HG02938 (cell line): ENCODE measurements around the gene SLC39A10.
"Not testable (repeated sequence)": the region's sequence is repeated elsewhere in the genome, so short reads cannot be mapped to it uniquely, and the experiment has no call there.

Experiments
- ATAC-seq: cut with Tn5 transposase; IDR thresholded peaks from one replicate; pipeline ENCODE4 v1.9.1; 2021; ENCODE audit warnings: mild to moderate bottlenecking, moderate library complexity; ENCODE audit not compliant: unreplicated experiment

SLC39A10 gene

DNA sequence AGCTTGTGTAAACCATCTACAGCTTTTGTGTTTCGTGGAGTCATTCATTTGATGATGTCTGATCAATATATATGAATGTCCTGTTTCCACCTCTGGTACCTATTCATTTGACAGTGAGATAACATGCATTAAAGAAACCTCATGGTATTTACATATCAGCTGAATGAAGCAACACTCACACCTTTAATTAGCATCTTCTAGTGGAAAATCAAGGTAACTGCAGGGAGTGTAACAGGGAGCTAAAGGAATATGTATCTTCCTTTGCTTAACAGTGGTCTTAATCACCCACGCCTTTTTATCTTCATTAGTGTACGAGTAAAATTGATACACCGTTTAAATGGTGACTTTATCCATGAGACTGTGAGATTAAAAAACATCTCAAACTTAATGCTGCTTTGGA is 15.6 kb downstream of the SLC39A10 start:
- ATAC-seq, result no peak

DNA sequence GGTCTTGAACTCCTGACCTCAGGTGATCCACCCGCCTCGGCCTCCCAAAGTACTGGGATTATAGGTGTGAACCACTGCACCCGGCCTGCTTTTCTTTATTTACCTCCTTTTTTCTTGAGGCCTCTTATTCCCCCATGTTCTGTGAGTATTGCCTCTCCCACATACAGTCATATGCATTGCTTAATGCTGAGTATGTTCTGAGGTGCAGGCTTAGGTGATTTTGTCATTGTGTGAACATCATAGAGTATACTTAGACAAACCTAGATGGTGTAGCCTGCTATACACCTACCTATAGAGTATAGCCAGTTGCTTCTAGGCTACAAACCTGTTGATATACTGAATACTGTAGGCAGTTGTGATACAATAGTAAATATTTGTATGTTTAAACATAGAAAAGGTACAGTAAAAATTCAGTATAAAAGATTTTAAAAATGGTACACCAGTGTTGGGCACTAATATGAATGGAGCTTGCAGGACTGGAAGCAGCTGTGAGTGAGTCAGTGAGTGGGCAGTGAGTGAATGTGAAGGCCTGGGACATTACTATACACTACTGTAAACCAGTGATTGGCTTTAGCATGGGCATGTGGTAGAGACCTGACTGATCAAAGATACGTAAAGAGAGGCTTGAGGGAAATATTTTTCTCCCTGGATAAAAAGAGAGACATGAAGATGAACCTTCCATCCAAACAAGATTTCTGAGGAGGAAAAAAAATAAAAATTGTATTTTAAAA is 17.6 kb downstream of the SLC39A10 start:
- ATAC-seq, result no peak

- no peak for ATAC-seq
Measured at GRCh38 chr2:195675783-195676427, 18.9 kb downstream of the SLC39A10 start.

GRCh38 chr2:195677290-195677689 is 20.3 kb downstream of the SLC39A10 start:
- ATAC-seq, result no peak

DNA sequence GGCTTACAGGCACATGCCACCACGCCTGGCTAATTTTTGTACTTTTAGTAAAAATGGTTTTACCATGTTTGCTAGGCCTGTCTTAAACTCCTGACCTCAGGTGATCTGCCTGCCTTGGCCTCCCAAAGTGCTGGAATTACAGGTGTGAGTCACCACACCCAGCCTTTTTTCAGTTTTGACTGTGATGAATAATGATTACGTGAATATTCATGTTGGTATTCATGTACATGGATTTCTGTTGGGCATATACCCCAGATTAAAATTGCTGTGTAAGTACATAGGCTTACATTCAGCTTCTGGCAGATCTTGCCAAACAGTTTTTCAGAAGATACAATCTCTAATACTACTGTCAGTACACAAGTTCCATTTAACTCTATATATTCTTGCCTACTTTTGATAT is 20.9 kb downstream of the SLC39A10 start:
- no peak for ATAC-seq

DNA sequence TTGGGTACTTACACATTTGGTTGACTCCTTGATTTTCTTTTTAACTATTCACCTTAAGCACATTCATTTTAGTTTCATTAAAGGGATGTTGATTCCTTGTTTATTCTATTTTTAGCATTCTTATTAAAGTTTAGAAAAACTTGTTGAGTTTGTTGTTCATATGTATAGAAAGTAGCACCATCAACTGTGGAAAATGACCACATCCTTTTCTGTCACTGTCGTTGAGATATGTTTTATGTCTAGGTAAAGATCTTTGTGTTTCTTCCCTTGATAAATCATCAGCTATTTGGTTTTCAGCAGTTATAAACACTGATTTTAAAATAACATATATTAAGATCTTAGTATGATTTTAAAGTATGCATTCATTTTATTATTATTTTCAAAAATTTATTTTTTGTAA is 25.1 kb downstream of the SLC39A10 start:
- ATAC-seq, result no peak

GRCh38 chr2:195683174-195683573 is 26.1 kb downstream of the SLC39A10 start:
- ATAC-seq, result no peak

GRCh38 chr2:195686564-195686963 is 29.5 kb downstream of the SLC39A10 start:
- ATAC-seq, result no peak

GRCh38 chr2:195687320-195688086 is 30.5 kb downstream of the SLC39A10 start:
- ATAC-seq, result no peak

DNA sequence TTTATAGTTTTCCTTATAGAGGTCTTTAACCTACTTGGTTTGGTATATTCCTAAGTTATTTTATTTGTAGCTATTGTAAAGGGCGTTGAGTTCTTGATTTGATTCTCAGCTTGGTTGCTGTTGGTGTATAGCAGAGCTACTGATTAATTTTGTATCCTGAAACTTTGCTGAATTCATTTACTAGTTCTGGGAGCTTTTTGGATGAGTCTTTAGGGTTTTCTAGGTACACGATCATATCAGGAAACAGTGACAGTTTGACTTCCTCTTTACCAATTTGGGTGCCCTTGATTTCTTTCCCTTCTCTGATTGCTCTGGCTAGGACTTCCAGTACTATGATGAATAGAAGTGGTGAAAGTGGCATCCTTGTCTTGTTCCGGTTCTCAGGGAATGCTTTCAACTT is 35.5 kb downstream of the SLC39A10 start:
- ATAC-seq, result not testable (repeated sequence)

- no peak for ATAC-seq
Measured at GRCh38 chr2:195694553-195694952, 37.5 kb downstream of the SLC39A10 start.

DNA sequence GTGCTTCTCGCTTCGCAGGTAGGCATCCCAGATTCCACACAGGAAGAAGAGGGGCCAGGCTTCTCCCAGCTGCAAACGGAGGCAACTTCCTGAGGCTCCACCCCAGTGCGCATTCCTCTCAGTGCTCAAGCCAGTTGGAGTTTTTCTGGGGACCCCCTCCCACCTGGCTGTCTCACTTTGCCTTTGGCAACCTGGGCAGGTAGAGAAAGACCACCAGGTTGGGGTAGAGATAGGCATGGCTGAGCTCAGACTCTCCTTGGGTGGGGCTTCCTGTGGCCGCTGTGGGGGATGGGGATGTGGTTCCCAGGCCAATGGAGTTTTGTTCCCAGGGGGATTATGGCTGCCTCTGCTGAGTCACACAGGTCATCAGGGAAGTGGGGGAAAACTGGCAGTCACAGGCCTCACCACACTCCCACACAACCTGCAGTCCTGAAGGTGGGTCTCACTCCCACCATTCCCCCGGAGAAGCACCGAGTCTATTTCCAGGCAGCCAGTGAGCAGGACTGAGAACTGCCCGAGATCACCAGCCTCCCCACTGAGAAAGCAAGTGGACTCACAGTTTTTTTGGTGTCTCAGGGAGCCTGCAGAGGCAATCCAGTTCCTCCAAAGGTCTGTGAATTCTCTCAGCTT is 38.1 kb downstream of the SLC39A10 start:
- ATAC-seq, result no peak

DNA sequence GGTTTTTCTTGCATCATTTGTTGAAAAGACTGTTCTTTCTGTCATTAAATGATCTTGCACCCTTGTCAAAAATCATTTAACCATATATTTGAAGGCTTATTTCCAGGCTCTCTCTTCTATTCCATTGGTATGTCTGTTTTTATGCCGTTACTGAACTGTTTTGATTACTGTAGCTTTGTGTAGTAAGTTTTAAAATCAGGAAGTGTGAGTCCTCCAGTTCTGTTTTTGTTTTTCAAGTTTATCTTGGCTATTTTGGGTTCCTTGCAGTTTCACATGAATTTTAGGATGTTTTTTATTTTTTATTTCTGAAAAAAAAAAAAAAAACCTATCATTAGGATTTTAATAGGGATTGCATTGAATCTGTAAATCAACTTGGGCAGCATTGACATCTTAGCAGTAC is 39.0 kb downstream of the SLC39A10 start:
- ATAC-seq, result no peak

- ATAC-seq, result no peak
Measured at GRCh38 chr2:195697681-195698220, 40.7 kb downstream of the SLC39A10 start.

- no peak for ATAC-seq
Measured at GRCh38 chr2:195700480-195700879, 43.5 kb downstream of the SLC39A10 start.

- no peak for ATAC-seq
Measured at GRCh38 chr2:195706161-195706900, 49.3 kb downstream of the SLC39A10 start.

DNA sequence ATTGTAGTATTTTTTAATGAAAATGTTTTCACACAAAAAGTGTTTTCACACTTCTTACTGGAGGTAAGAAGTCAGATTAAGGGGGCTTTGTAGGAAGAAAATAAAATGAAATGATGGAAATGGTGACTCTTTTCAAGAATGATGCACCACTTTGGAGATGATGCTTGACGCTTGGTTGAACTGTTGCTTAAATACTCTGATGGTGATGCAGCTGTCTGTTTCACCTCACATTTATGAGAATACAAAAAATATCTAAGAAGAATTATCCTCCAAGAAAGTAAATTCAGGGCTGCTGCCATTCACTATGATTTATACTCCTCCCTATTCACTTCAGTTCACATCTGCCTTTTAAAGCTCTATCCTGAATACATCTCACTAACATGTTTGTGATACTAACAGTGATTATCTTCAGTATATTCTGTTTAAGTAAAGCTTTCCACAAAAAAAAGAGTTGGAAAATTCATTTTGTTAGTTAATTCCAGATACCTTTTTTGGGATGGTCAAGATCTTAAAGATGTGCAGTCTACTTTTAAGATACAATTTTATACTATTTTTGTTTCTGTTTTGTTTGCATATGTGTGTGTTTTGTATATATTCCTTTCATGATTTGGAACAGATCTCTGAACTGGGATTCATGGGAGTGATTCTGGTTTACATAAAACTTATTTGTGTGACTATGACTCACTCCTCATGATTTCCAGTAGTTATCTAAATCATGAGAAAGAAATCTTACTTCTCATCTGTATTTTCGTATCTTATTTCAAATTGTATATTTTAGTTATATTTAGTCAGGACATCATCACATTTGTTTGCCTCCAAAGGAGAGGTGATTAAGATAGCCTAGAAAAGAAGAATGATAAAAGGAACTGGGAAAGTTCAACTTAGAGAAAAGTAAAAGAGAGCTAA is 53.1 kb downstream of the SLC39A10 start:
- no peak for ATAC-seq

DNA sequence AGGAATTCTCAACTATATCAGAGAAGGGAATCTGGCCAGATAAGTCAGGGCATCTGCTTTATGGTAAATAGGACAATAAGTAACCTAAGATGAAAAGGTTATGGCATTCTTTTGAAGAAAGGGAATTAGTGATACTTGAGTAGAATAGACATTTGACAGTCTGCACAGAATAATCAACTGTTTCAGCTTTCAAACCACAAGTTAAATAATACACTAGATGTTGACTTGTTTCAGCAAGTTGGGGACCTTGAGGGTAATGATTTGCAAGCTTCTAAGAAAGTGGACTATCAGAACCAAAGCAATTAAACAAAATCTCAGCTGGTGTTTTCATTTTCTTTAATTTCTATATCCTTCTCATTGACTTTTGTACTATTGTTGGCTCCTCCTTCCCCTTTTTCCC is 54.5 kb downstream of the SLC39A10 start:
- ATAC-seq, result peak; percentile 85

DNA sequence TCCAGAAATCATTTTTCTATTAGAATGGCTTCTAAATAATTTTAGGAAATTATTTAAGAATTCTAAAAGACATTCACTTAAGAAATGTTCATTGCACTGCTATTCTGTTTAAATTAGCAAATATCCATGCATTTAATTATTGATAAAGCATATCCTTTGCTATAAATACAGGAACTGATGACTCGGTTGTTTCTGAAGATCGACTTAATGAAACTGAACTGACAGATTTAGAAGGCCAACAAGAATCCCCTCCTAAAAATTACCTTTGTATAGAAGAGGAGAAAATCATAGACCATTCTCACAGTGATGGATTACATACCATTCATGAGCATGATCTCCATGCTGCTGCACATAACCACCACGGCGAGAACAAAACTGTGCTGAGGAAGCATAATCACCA is 59.4 kb downstream of the SLC39A10 start:
- no peak for ATAC-seq
